Neutrophil (primary cell): ENCODE measurements around the gene CACTIN.
"Not testable (repeated sequence)": the region's sequence is repeated elsewhere in the genome, so short reads cannot be mapped to it uniquely, and the experiment has no call there.

Experiments used
- H3K27ac ChIP-seq: fragments of 200-600 bp; sonication (generic); 2 replicates; pipeline ENCODE4 v1.5.1; 2016; ENCODE audit warnings: mild to moderate bottlenecking, moderate library complexity
- H3K27me3 ChIP-seq: fragments of 200-600 bp; sonication (generic); 2 replicates; pipeline ENCODE4 v1.6.0; 2016; ENCODE audit warnings: mild to moderate bottlenecking
- H3K36me3 ChIP-seq: fragments of 200-600 bp; sonication (generic); 2 replicates; pipeline ENCODE4 v1.5.1; 2017
- H3K4me1 ChIP-seq, 2 experiments: fragments of 200-600 bp in 1 of 2; sonication (generic) in 1 of 2; 1 replicate in 1 of 2; 2 replicates in 1 of 2; pipeline versions ENCODE4 v1.5.1 to v1.6.1; 2013 to 2016; ENCODE audit warnings: low read depth in 1 of 2, low read length in 1 of 2, mild to moderate bottlenecking in 1 of 2, moderate library complexity in 1 of 2; ENCODE audit not compliant: control insufficient read depth in 1 of 2, insufficient read depth in 1 of 2
- H3K4me3 ChIP-seq, 2 experiments: fragments of 200-600 bp in 1 of 2; sonication (generic) in 1 of 2; 1 replicate in 1 of 2; 2 replicates in 1 of 2; pipeline ENCODE4 v1.5.1; 2013 to 2016; ENCODE audit warnings: low read depth in 1 of 2, low read length in 1 of 2, mild to moderate bottlenecking in 1 of 2, moderate library complexity in 1 of 2
- H3K9me3 ChIP-seq: fragments of 200-600 bp; sonication (generic); 2 replicates; pipeline ENCODE4 v1.5.1; 2016
- CTCF ChIP-seq: fragments of 200-600 bp; sonication (generic); IDR thresholded peaks from 2 replicates; pipeline ENCODE4 v1.5.1; 2016; ENCODE audit warnings: antibody characterized with exemption

The CACTIN gene

GRCh38 chr19:3668331-3669081 is 41.9 kb upstream of the CACTIN start:
- no peak overlapping the region for H3K27ac ChIP-seq
- no peak for TF ChIP-seq CTCF
- peaks cover 30% of the 10 kb centered on the region for H3K27me3 ChIP-seq
- no peak overlapping the region for H3K4me3 ChIP-seq
- H3K36me3 ChIP-seq = peaks cover 33% of the 10 kb centered on the region
- H3K4me1 ChIP-seq = peaks cover 10 to 16% of the 10 kb centered on the region in 2 experiments
- H3K9me3 ChIP-seq = no peaks in the 10 kb centered on the region

GRCh38 chr19:3667766-3668165 is 41.2 kb upstream of the CACTIN start:
- no peak for TF ChIP-seq CTCF
- H3K9me3 ChIP-seq = no peaks in the 10 kb centered on the region
- H3K4me3 ChIP-seq = no peak overlapping the region

GRCh38 chr19:3667037-3667638 is 40.5 kb upstream of the CACTIN start:
- no peak for TF ChIP-seq CTCF
- no peak overlapping the region for H3K27ac ChIP-seq
- no peaks in the 10 kb centered on the region for H3K9me3 ChIP-seq
- H3K36me3 ChIP-seq = peaks cover 47% of the 10 kb centered on the region
- H3K4me1 ChIP-seq = peaks cover 10 to 16% of the 10 kb centered on the region in 2 experiments
- H3K4me3 ChIP-seq = no peak overlapping the region
- peaks cover 21% of the 10 kb centered on the region for H3K27me3 ChIP-seq

More at GRCh38 chr19:3667766-3668165, 41.2 kb upstream of the CACTIN start:
- Histone ChIP-seq H3K36me3 (peaks cover 41% of the 10 kb centered on the region), H3K27ac (no peak overlapping the region), H3K27me3 (peaks cover 27% of the 10 kb centered on the region), H3K4me1 (peaks cover 10 to 16% of the 10 kb centered on the region in 2 experiments)

GRCh38 chr19:3666545-3666856 is 39.9 kb upstream of the CACTIN start:
- H3K4me1 ChIP-seq = peaks cover 6 to 12% of the 10 kb centered on the region in 2 experiments
- peaks cover 14% of the 10 kb centered on the region for H3K27me3 ChIP-seq
- H3K27ac ChIP-seq, H3K4me3 ChIP-seq, H3K9me3 ChIP-seq: not testable (repeated sequence)
- peaks cover 53% of the 10 kb centered on the region for H3K36me3 ChIP-seq

- peaks cover 8% of the 10 kb centered on the region for H3K27me3 ChIP-seq
- H3K27ac ChIP-seq = no peak overlapping the region
- TF ChIP-seq CTCF = peak; percentile 93
- peaks cover 59% of the 10 kb centered on the region for H3K36me3 ChIP-seq
- no peaks in the 10 kb centered on the region for H3K9me3 ChIP-seq
- peaks cover 0 to 6% of the 10 kb centered on the region in 2 experiments for H3K4me1 ChIP-seq
- H3K4me3 ChIP-seq = no peak overlapping the region
These were observed 39.3 kb upstream of the CACTIN start for GRCh38 chr19:3665681-3666544.
